Vagina (tissue), 2 donors: ENCODE measurements around the gene PTGER3.

Experiments used
- CTCF ChIP-seq, 3 experiments: fragments of 450-650 bp in 2 of 3; fragments of 200-600 bp in 1 of 3; sonication (generic) in 1 of 3; IDR thresholded peaks; one replicate each; pipeline ENCODE4 v1.5.1; 2017 to 2019; ENCODE audit warnings: antibody characterized with exemption in 3 of 3, mild to moderate bottlenecking in 2 of 3, moderate library complexity in 2 of 3
- POLR2A ChIP-seq, 2 donors: fragments of 450-650 bp; IDR thresholded peaks; one replicate each; pipeline ENCODE4 v1.6.1; 2017; ENCODE audit warnings: antibody characterized with exemption in 2 of 2, mild to moderate bottlenecking in 2 of 2, moderate library complexity in 2 of 2

- TF ChIP-seq CTCF (IDR thresholded peaks at IDR 0.05) = no peak
- no peak for TF ChIP-seq POLR2A (IDR thresholded peaks at IDR 0.05)
Measured at GRCh38 chr1:70997793-70998192, 49.8 kb downstream of the PTGER3 start.
